ENCODE measurements around the gene DAB2IP. TPM values are rescaled to one million over a fixed set of nuclear protein-coding genes. Genes with fewer than 3 reads are reported as not detected.

DAB2IP gene
- total RNA-seq, 6 donors from 2014 or later, result 61.8 to 98.0 (median 77.2) TPM

DNA sequence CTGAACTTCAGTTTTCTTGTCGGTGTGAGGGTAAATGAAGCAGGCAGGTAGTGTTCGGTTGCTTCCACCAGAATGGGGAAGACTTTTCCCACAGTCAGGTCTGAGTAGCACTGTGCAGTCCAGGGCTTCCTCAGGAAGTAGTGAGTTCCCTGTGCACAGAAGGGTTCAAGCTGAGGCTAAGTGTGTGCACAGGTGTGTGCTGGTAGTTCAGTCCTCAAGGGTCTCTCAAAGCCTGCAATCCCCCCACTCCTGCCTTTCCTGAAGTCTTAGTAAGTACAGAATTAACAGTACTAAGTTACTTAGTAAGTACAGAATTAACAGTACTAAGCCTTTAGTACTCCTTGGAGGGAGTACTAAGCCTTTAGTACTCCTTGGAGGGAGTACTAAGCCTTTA lies 1.4 kb downstream of the DAB2IP start:
- no peak for DNase-seq
- Histone ChIP-seq H3K36me3 (no peaks in the 10 kb centered on the region), H3K27ac (peak overlapping the region in 2 of 4 donors; percentile 75), H3K4me1 (peaks cover 34 to 51% (median 39%) of the 10 kb centered on the region in 4 donors), H3K4me3 (peak overlapping the region in 3 of 4 donors; percentile 48 to 66 (median 64)), H3K27me3 (peaks cover 0 to 7% (median 3%) of the 10 kb centered on the region in 4 donors), H3K9me3 (no peaks in the 10 kb centered on the region)
- 10 to 34% methylated on average over 2 of the region's 2 CpGs for WGBS, 2 donors
- ATAC-seq (ENCODE audit: low FRiP score in 2 of 2), result no peak
- TF ChIP-seq EP300 (IDR thresholded peaks at IDR 0.05), result no peak
- no peak for TF ChIP-seq POLR2AphosphoS5 (IDR thresholded peaks at IDR 0.05)
- no peak for TF ChIP-seq POLR2A (IDR thresholded peaks at IDR 0.05)
- TF ChIP-seq, protein P1, sequence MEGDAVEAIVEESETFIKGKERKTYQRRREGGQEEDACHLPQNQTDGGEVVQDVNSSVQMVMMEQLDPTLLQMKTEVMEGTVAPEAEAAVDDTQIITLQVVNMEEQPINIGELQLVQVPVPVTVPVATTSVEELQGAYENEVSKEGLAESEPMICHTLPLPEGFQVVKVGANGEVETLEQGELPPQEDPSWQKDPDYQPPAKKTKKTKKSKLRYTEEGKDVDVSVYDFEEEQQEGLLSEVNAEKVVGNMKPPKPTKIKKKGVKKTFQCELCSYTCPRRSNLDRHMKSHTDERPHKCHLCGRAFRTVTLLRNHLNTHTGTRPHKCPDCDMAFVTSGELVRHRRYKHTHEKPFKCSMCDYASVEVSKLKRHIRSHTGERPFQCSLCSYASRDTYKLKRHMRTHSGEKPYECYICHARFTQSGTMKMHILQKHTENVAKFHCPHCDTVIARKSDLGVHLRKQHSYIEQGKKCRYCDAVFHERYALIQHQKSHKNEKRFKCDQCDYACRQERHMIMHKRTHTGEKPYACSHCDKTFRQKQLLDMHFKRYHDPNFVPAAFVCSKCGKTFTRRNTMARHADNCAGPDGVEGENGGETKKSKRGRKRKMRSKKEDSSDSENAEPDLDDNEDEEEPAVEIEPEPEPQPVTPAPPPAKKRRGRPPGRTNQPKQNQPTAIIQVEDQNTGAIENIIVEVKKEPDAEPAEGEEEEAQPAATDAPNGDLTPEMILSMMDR (IDR thresholded peaks at IDR 0.05), result no peak

DNA sequence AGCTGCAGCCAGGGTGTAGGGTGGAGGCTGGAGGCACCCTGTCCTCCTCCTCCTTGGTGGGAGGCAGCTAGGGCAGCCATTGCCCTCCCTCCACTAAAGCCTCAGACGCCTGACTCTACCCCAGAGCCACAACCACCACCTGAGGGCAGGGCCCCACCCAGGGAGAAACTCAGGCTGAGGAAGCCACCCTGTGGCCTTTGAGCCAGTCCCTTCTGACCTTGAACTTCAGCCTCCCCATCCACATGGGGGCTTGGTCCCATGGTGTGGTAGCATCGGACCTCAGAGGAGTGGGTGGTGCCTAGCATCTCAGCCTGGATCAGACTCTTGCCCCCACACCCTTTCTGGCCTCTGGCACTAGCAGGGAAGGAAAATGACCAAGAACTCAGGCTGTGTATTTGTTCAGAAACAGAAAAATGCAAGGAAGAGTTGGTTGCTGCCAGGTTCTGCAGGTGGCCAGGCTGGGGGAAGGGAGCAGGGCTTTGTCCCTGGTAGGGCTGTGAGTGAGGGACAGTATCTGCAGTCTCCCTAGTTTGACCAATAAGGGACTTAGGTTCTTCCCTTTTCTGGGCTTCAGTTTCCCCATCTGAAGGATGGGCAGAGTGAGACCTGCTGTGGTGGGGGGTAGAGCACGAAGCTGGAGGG lies 3.2 kb downstream of the DAB2IP start:
- Histone ChIP-seq H3K4me1 (peaks cover 44 to 58% (median 47%) of the 10 kb centered on the region in 4 donors), H3K27me3 (peaks cover 0 to 7% (median 3%) of the 10 kb centered on the region in 4 donors), H3K27ac (no peak overlapping the region), H3K36me3 (no peaks in the 10 kb centered on the region), H3K9me3 (no peaks in the 10 kb centered on the region), H3K4me3 (no peak overlapping the region)
- DNase-seq (no peak), ATAC-seq (ENCODE audit: low FRiP score in 2 of 2) (no peak)
- WGBS, 2 donors, result 89 to 94% methylated on average over 3 of the region's 3 CpGs
- TF ChIP-seq POLR2A (IDR thresholded peaks at IDR 0.05) (no peak), EP300 (IDR thresholded peaks at IDR 0.05) (no peak), POLR2AphosphoS5 (IDR thresholded peaks at IDR 0.05) (no peak)
- TF ChIP-seq, protein P1 (IDR thresholded peaks at IDR 0.05), result no peak

DNA sequence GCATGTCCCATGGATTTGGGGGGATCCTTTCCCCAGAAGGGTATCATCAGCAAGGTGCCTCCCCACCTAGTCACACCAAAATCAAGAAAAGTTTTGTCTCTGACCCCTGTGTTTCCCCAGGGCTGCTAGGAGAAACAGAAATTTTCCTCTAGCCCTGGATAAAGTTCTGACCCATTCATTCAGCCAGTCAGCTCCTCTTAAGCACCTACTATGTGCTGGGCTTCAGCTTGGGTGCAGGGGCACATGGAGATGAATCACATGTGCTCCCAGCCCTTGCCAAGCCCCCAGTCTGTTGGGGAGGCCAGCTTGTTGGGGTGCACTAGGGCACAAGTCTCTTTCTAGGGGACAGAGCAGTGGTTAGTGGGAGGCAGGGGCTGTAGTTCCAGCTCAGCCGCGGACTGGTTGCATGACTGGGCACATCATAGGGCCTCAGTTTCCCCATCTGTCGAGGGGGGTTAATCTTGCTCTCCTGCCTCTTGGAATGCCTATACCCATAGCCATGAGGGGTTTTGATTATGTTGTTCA lies 3.9 kb downstream of the DAB2IP start:
- peaks cover 40 to 51% (median 42%) of the 10 kb centered on the region in 4 donors for H3K4me1 ChIP-seq
- no peak overlapping the region for H3K4me3 ChIP-seq
- no peak for TF ChIP-seq POLR2AphosphoS5 (IDR thresholded peaks at IDR 0.05)
- no peak for TF ChIP-seq EP300 (IDR thresholded peaks at IDR 0.05)
- ATAC-seq (ENCODE audit: low FRiP score in 2 of 2) (no peak), DNase-seq (no peak)
- no peaks in the 10 kb centered on the region for H3K36me3 ChIP-seq
- H3K9me3 ChIP-seq, result no peaks in the 10 kb centered on the region
- H3K27ac ChIP-seq, result no peak overlapping the region
- 94% methylated on average over 3 of the region's 3 CpGs; no CpG with 5 or more reads in 1 of the 2 donors for WGBS, 2 donors
- H3K27me3 ChIP-seq, result peaks cover 0 to 7% (median 3%) of the 10 kb centered on the region in 4 donors

DNA sequence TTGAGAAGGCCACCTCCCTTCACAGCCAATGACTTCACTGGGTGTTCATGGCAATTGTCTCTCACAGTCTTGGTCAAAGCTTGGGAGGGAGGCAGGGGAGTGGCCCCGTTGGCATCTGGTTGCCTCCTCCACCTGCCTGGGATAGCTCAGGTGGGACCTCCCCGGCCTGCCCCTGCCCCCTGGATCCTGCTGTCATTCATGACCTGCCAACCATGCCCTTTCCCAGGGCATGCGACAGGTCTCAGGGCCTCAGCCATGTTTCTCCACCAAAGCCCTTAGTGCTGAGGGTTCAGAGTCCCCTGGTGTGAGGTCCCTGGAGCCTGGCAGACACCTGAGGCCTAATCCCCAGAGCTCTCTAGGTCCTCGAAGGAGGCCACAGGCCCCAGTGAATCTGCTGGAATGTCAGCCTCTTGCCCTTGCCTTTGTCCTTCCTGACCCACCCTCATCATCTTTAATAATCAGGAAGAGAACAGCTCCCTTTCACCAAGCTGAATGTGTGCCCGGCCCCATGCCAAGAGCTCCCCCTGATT lies 5.6 kb downstream of the DAB2IP start:
- Histone ChIP-seq H3K36me3 (no peaks in the 10 kb centered on the region), H3K4me3 (no peak overlapping the region), H3K27ac (peak overlapping the region; percentile 25 to 71 (median 64)), H3K4me1 (peaks cover 26 to 34% (median 28%) of the 10 kb centered on the region in 4 donors), H3K27me3 (peaks cover 0 to 2% (median 0%) of the 10 kb centered on the region in 4 donors), H3K9me3 (no peaks in the 10 kb centered on the region)
- TF ChIP-seq EP300 (IDR thresholded peaks at IDR 0.05) (no peak), POLR2AphosphoS5 (IDR thresholded peaks at IDR 0.05) (no peak), POLR2A (IDR thresholded peaks at IDR 0.05) (no peak)
- TF ChIP-seq, protein P1 (IDR thresholded peaks at IDR 0.05), result no peak
- DNase-seq (no peak), ATAC-seq (ENCODE audit: low FRiP score in 2 of 2) (no peak)
- 76 to 78% methylated on average over 3 to 5 of the region's 5 CpGs for WGBS, 2 donors

DNA sequence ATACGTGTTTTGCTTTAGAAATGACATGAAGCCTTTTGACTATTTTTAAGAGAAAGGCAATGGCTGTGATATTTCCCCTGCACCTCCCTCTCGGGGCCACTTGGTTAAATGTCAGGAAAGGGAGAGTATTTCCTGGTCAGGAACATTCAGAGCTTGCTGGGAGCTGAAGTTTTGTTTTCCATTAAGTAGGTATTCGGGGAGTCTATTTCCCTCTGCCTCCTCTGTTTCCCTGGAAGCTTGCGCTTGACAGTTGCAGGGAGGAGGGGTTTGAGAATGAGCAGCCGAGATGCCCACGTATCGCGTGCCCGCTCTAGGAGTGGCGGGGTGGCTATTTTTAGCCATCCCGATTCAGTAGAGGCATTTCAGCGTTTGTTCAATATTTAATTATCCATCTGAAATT lies 6.7 kb downstream of the DAB2IP start:
- DNase-seq, result no peak
- WGBS, 2 donors, result 46 to 61% methylated on average over 12 of the region's 12 CpGs
- Histone ChIP-seq H3K27me3 (no peaks in the 10 kb centered on the region), H3K36me3 (no peaks in the 10 kb centered on the region), H3K9me3 (no peaks in the 10 kb centered on the region), H3K27ac (peak overlapping the region; percentile 25 to 71 (median 64)), H3K4me3 (peak overlapping the region in 2 of 4 donors; percentile 2 to 13), H3K4me1 (peaks cover 17 to 29% (median 21%) of the 10 kb centered on the region in 4 donors)
- no peak for TF ChIP-seq EP300 (IDR thresholded peaks at IDR 0.05)
- TF ChIP-seq, protein P1 (IDR thresholded peaks at IDR 0.05), result peak in 3 of 6 experiments; percentile 11 to 28 (median 14)
- ATAC-seq (ENCODE audit: low FRiP score in 2 of 2), result no peak

Measured in upper lobe of left lung (tissue), 6 donors.